ENCODE results near the gene DHX58. TPM values are rescaled to one million over a fixed set of nuclear protein-coding genes. Genes with fewer than 3 reads are reported as not detected.

Gene DHX58
- total and polyA plus RNA-seq, 4 donors: 4.0 to 21.9 (median 12.2) TPM

- Histone ChIP-seq H3K4me3 (ENCODE audit: low read depth in 1 of 3, low read length in 3 of 3) (no peak overlapping the region), H3K27ac (ENCODE audit: low read depth in 1 of 2, low read length in 2 of 2) (no peak overlapping the region), H3K36me3 (ENCODE audit: control insufficient read depth in 4 of 4, insufficient read depth in 3 of 4, low read depth in 1 of 4, low read length in 3 of 4) (no peaks in the 10 kb centered on the region), H3K27me3 (ENCODE audit: control insufficient read depth in 4 of 4, insufficient read depth in 4 of 4, low read length in 3 of 4) (no peaks in the 10 kb centered on the region), H3K4me1 (ENCODE audit: control insufficient read depth in 4 of 4, insufficient read depth in 4 of 4, low read length in 3 of 4) (peaks cover 0 to 1% (median under 1%) of the 10 kb centered on the region in 4 donors), H3K9me3 (ENCODE audit: control insufficient read depth in 4 of 4, low read length in 3 of 4) (no peaks in the 10 kb centered on the region), H3K9ac (ENCODE audit: low read depth in 1 of 2, low read length in 2 of 2) (no peak overlapping the region)
- 95% methylated on average over 7 of the region's 7 CpGs for WGBS
- TF ChIP-seq CTCF (IDR thresholded peaks at IDR 0.05; ENCODE audit: low read depth, low read length, missing input control): no peak
- TF ChIP-seq MAX (IDR thresholded peaks at IDR 0.05): no peak
- TF ChIP-seq RXRA (IDR thresholded peaks at IDR 0.05): no peak
- no peak for TF ChIP-seq ATF3 (IDR thresholded peaks at IDR 0.05)
- TF ChIP-seq ZBTB33 (IDR thresholded peaks at IDR 0.05): no peak
- DNase-seq (ENCODE audit: low spot score): no peak
These were observed 48.0 kb upstream of the DHX58 start for GRCh38 chr17:42160531-42160910.

GRCh38 chr17:42159796-42160530 lies 47.4 kb upstream of the DHX58 start:
- Histone ChIP-seq H3K36me3 (ENCODE audit: control insufficient read depth in 4 of 4, insufficient read depth in 3 of 4, low read depth in 1 of 4, low read length in 3 of 4) (no peaks in the 10 kb centered on the region), H3K4me1 (ENCODE audit: control insufficient read depth in 4 of 4, insufficient read depth in 4 of 4, low read length in 3 of 4) (peaks cover 0 to 4% (median 2%) of the 10 kb centered on the region in 4 donors), H3K9me3 (ENCODE audit: control insufficient read depth in 4 of 4, low read length in 3 of 4) (no peaks in the 10 kb centered on the region), H3K4me3 (ENCODE audit: low read depth in 1 of 3, low read length in 3 of 3) (no peak overlapping the region), H3K27me3 (ENCODE audit: control insufficient read depth in 4 of 4, insufficient read depth in 4 of 4, low read length in 3 of 4) (no peaks in the 10 kb centered on the region), H3K27ac (ENCODE audit: low read depth in 1 of 2, low read length in 2 of 2) (no peak overlapping the region), H3K9ac (ENCODE audit: low read depth in 1 of 2, low read length in 2 of 2) (no peak overlapping the region)
- TF ChIP-seq TAF1 (conservative IDR thresholded peaks at IDR 0.05): no peak
- TF ChIP-seq NR2F2 (IDR thresholded peaks at IDR 0.05): no peak
- no peak for TF ChIP-seq GABPA (IDR thresholded peaks at IDR 0.05 in 1 of 2, conservative IDR thresholded peaks at IDR 0.05 in 1 of 2)
- no peak for TF ChIP-seq SP1 (IDR thresholded peaks at IDR 0.05)
- no peak for TF ChIP-seq RXRA (IDR thresholded peaks at IDR 0.05)
- TF ChIP-seq MAX (IDR thresholded peaks at IDR 0.05): no peak
- no peak for TF ChIP-seq ZBTB33 (IDR thresholded peaks at IDR 0.05)
- TF ChIP-seq HNF4A (conservative IDR thresholded peaks at IDR 0.05): no peak
- 78% methylated on average over 14 of the region's 14 CpGs for WGBS
- DNase-seq (ENCODE audit: low spot score): no peak
